Left colon (tissue), 2 donors: ENCODE results near the gene RNF8. TPM values are rescaled to one million over a fixed set of nuclear protein-coding genes. Genes with fewer than 3 reads are reported as not detected.
"Not testable (repeated sequence)": the region's sequence is repeated elsewhere in the genome, so short reads cannot be mapped to it uniquely, and the experiment has no call there.

Experiments used
- ATAC-seq: fragments of 200-7000 bp; cut with Tn5 transposase; one replicate; pipeline ENCODE4 v1.9.1; 2020; ENCODE audit warnings: mild to moderate bottlenecking, moderate library complexity
- DNase-seq, 2 donors: peaks; one replicate each; pipeline ENCODE4 v3.0.0-alpha.2; 2020
- intact Hi-C, 2 donors: fragments of 100-400 bp; cut with DNase I in 1 of 2; cut with micrococcal nuclease in 1 of 2; formaldehyde crosslinking; loops; one replicate each; pipeline versions ENCODE4 v1.11.2 to v1.14.0; 2022; cut with DNase I, micrococcal nuclease
- total RNA-seq, 2 donors: library from RNA; stranded (reverse); fragmentation: NEBNext Ultra II Directional; extraction: Animal tissue kit (Norgen Biotek cat#: 25700); gene quantifications; one replicate each; pipeline ENCODE4 v1.2.1, GENCODE V29; 2021
- donor health status: DM: no; HTN: no; CAD: no.
- donor health status: DM: yes; HTN: yes; CAD: no.

Gene RNF8
- total RNA-seq, 2 donors from 2014 or later, result 11.9 to 12.5 TPM

GRCh38 chr6:37429352-37429750 lies 75.6 kb downstream of the RNF8 start:
- no peak for ATAC-seq
- no peak for DNase-seq
- intact Hi-C loops, result no loop called here

DNA sequence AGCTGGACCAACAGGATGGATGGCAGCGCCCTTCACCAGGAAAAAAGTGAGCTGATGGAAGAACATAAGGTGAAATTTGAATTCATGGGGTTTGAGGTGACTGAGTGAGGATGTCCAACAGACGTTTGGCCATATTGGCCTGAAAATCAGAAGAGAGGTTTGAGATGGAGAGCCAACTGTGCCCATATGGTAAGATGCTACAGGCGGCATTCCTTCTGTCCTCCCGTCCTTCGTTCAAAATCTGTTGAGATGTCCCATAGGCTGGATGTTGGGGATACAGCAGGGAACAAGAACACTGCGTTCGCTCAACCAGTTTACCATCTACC lies 78.8 kb downstream of the RNF8 start:
- intact Hi-C loops, result no loop called here
- ATAC-seq, result no peak
- peak in 1 of 2 donors; percentile 11 for DNase-seq

GRCh38 chr6:37432916-37433656 lies 79.3 kb downstream of the RNF8 start, which contains the start of gene CMTR1:
Gene CMTR1 (plus strand): TSS chr6:37433221. CDS start chr6:37435630, 2,409 bp downstream.
- peak; percentile 99 for ATAC-seq
- intact Hi-C loops, result no loop called here
- DNase-seq, result peak; percentile 95 to 96

GRCh38 chr6:37433657-37434271 lies 80.0 kb downstream of the RNF8 start:
- intact Hi-C loops, result no loop called here
- DNase-seq (no peak), ATAC-seq (peak; percentile 43)

DNA sequence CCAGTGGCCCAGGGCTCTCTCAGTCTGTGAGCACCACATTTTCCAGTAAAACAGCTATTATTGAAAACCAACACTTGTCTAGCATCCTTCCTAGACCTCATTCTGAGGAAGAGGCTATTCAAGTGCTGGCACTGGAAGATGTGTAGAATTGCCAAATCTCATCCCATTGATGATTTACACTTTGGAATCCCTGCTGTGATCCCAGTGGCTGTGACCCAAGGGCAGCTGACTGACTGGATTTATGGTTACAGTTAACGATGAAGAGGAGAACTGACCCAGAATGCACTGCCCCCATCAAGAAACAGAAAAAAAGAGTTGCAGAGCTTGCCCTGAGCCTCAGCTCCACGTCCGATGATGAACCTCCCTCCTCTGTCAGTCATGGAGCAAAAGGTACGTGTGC lies 81.6 kb downstream of the RNF8 start:
- intact Hi-C loops, result no loop called here
- DNase-seq (no peak), ATAC-seq (no peak)

DNA sequence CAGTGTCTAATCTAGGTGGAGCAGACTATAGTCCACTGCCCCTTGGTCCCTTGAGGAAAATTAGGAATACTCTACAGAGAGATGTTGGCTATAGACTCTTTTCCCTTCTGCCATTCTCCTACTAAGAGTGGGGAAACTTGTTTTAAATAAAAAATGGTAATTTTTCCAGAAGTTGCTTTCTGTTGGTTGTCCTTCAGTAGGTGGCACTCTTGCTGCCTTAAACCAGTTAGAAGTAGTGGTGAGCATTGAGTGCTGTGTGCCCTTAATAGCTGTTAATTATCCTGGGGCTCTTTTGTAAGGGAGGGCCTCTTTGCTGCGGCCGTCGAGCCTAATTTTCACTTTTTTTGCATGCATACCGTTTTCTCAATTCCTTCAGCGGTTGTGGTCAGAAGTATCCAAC lies 82.0 kb downstream of the RNF8 start:
- DNase-seq (no peak), ATAC-seq (no peak)
- intact Hi-C loops, result no loop called here

GRCh38 chr6:37438930-37439329 lies 85.1 kb downstream of the RNF8 start:
- intact Hi-C loops, result no loop called here
- ATAC-seq, result no peak
- DNase-seq, result no peak

- intact Hi-C loops, result no loop called here
- DNase-seq (no peak), ATAC-seq (no peak)
These were observed 87.9 kb downstream of the RNF8 start for GRCh38 chr6:37441651-37442050.

DNA sequence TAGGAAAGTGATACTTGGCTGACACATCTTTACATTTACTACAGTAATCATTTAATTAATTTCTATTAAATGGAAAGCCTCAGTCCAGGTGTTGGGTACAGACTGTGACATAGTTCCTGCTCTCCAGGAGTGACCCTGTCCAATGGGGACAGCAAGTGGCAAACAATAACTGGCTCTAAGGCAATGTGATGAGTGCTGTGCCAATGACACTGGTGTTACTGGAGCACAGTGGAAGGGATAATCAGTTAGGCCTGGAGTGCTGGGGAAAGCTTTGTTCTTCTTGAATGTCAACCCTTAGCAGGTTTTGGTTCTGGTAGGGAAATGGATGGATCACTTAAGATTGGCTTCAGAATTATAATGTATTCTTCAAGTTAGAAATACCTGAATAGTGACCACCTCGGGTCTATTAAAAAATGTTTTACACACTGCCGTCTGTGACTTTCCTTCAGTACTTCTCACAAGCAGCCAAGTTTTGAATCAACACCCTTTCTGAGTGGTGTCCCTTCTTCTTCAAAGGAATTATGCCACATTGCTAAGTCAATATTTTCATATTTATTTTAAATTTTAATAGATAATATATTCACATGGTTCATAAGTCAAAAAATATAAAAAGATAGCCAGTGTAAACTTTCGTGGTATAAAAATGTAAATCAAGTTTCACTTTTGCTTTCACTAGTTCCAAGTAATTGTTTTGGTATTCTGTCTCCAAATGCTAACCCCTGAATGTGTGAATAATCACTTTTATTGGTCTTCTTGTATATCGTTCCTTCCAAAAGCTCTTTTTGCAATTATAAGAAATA lies 88.8 kb downstream of the RNF8 start:
- ATAC-seq (peak; percentile 46), DNase-seq (no peak)
- intact Hi-C loops, result no loop called here

- intact Hi-C loops, DNase-seq, ATAC-seq: not testable (repeated sequence)
These were observed 89.4 kb downstream of the RNF8 start for GRCh38 chr6:37443216-37443542.

Other genes with a start within 250 kb of the RNF8 start
- 10 to 100 TPM; 27.1 to 37.0 TPM for gene PIM1, start 183.8 kb upstream of the RNF8 start, total RNA-seq
- 10 to 100 TPM; 13.4 TPM for gene TBC1D22B, start 96.2 kb upstream of the RNF8 start, total RNA-seq
- gene TMEM217, start 95.8 kb upstream of the RNF8 start, total RNA-seq, result 1 to 10 TPM; 1.4 to 4.0 TPM
- gene CMTR1, start 79.2 kb downstream of the RNF8 start, total RNA-seq, result 10 to 100 TPM; 21.6 to 26.2 TPM
- gene CCDC167, start 145.9 kb downstream of the RNF8 start, total RNA-seq, result 10 to 100 TPM in 1 of 2 donors, 1 to 10 TPM in 1; 8.7 to 11.0 TPM